Activated CD8-positive, alpha-beta memory T cell treated with anti-CD3 and anti-CD28 coated beads, Interleukin-2, amount 50 U/mL, for 24 hours (primary cell): ENCODE measurements around the gene PPFIBP2.

Experiments used
- DNase-seq: peaks from one replicate; pipeline ENCODE4 v3.0.0-alpha.2; 2020; ENCODE audit errors: extremely low read depth

Gene PPFIBP2

GRCh38 chr11:7577291-7578190, 63.7 kb downstream of the PPFIBP2 start:
- DNase-seq, result no peak

GRCh38 chr11:7578276-7578955, 64.6 kb downstream of the PPFIBP2 start:
- no peak for DNase-seq

- DNase-seq, result no peak
Measured at GRCh38 chr11:7579361-7579791, 65.6 kb downstream of the PPFIBP2 start.

- DNase-seq, result no peak
Measured at GRCh38 chr11:7581021-7581590, 67.3 kb downstream of the PPFIBP2 start.

- DNase-seq, result no peak
Measured at GRCh38 chr11:7582338-7582985, 68.7 kb downstream of the PPFIBP2 start.

GRCh38 chr11:7583248-7583647, 69.4 kb downstream of the PPFIBP2 start:
- no peak for DNase-seq

- no peak for DNase-seq
Measured at GRCh38 chr11:7584910-7585309, 71.1 kb downstream of the PPFIBP2 start.

- DNase-seq, result no peak
Measured at GRCh38 chr11:7585816-7586215, 72.0 kb downstream of the PPFIBP2 start.

GRCh38 chr11:7586376-7586775, 72.6 kb downstream of the PPFIBP2 start:
- DNase-seq, result no peak

- no peak for DNase-seq
Measured at GRCh38 chr11:7587712-7588111, 73.9 kb downstream of the PPFIBP2 start.

- no peak for DNase-seq
Measured at GRCh38 chr11:7589861-7590260, 76.1 kb downstream of the PPFIBP2 start.

GRCh38 chr11:7590529-7590928, 76.7 kb downstream of the PPFIBP2 start:
- no peak for DNase-seq

GRCh38 chr11:7591107-7591894, 77.5 kb downstream of the PPFIBP2 start:
- DNase-seq, result no peak

GRCh38 chr11:7591987-7592386, 78.2 kb downstream of the PPFIBP2 start:
- DNase-seq, result no peak

GRCh38 chr11:7592711-7593110, 78.9 kb downstream of the PPFIBP2 start:
- DNase-seq, result no peak

- no peak for DNase-seq
Measured at GRCh38 chr11:7593481-7593880, 79.7 kb downstream of the PPFIBP2 start.

GRCh38 chr11:7595016-7595866, 81.4 kb downstream of the PPFIBP2 start:
- no peak for DNase-seq

- no peak for DNase-seq
Measured at GRCh38 chr11:7595951-7596350, 82.2 kb downstream of the PPFIBP2 start.

- DNase-seq, result no peak
Measured at GRCh38 chr11:7596975-7597391, 83.2 kb downstream of the PPFIBP2 start.

- DNase-seq, result no peak
Measured at GRCh38 chr11:7597620-7598019, 83.8 kb downstream of the PPFIBP2 start.
